Activated CD4-positive, alpha-beta T cell treated with anti-CD3 and anti-CD28 coated beads, Interleukin-2, amount 10 ng/mL, durations not matched to agents 7 days and 5 days (primary cell): ENCODE measurements around the gene SERPINA1. TPM values are rescaled to one million over a fixed set of nuclear protein-coding genes. Genes with fewer than 3 reads are reported as not detected.

Experiments used
- CTCF ChIA-PET: fragments of 350-600 bp; sonication (Branson Sonifier 250); formaldehyde crosslinking; loops from one replicate; lab custom pipeline; 2021; ENCODE audit warnings: antibody characterized with exemption; lab: Charles Lee
- POLR2A ChIA-PET: fragments of 350-600 bp; sonication (Branson Sonifier 250); formaldehyde crosslinking; loops from one replicate; lab custom pipeline; 2021; ENCODE audit warnings: antibody characterized with exemption; lab: Charles Lee
- DNase-seq: peaks from one replicate; pipeline ENCODE4 v3.0.0-alpha.2; 2020
- H3K27ac Mint-ChIP-seq: one replicate; pipeline ENCODE4 v1.8.0; 2021; ENCODE audit warnings: mild to moderate bottlenecking, moderate library complexity, mixed read lengths
- H3K27me3 Mint-ChIP-seq: one replicate; pipeline ENCODE4 v1.8.0; 2021; ENCODE audit warnings: mixed read lengths
- H3K36me3 Mint-ChIP-seq: one replicate; pipeline ENCODE4 v1.8.0; 2021; ENCODE audit warnings: low read depth, mixed read lengths
- H3K4me1 Mint-ChIP-seq: one replicate; pipeline ENCODE4 v1.8.0; 2021; ENCODE audit warnings: mixed read lengths
- H3K4me3 Mint-ChIP-seq: one replicate; pipeline ENCODE4 v1.8.0; 2021; ENCODE audit warnings: mild to moderate bottlenecking, moderate library complexity, mixed read lengths
- H3K9me3 Mint-ChIP-seq: one replicate; pipeline ENCODE4 v1.8.0; 2021; ENCODE audit warnings: mixed read lengths
- total RNA-seq, 2 experiments: library from RNA; stranded (reverse); gene quantifications; one replicate each; pipeline ENCODE4 v1.2.3, GENCODE V29; 2021

Gene SERPINA1
- total RNA-seq, 2 experiments from 2014 or later, result 4.1 to 4.4 TPM

- CTCF ChIA-PET, result interaction anchor here (0.6 kb wide), 1 partner anchor 24 kb away, joined by 3 read pairs; the partner anchor contains the start of gene SERPINA2
- Mint-ChIP-seq H3K27me3 (no peaks in the 10 kb centered on the region), H3K4me1 (peaks cover 12% of the 10 kb centered on the region), H3K4me3 (no peak overlapping the region), H3K9me3 (peaks cover 17% of the 10 kb centered on the region), H3K27ac (no peak overlapping the region), H3K36me3 (no peaks in the 10 kb centered on the region)
- no peak for DNase-seq
- POLR2A ChIA-PET, result interaction anchor here (0.5 kb wide), 1 partner anchor 9 kb away, joined by 3 read pairs; no protein-coding TSS in a partner anchor
These were observed 46.6 kb downstream of the SERPINA1 start for GRCh38 chr14:94341656-94342333.

GRCh38 chr14:94340533-94340932, 47.9 kb downstream of the SERPINA1 start:
- Mint-ChIP-seq H3K4me1 (peaks cover 8% of the 10 kb centered on the region), H3K27ac (no peak overlapping the region)
- CTCF ChIA-PET, result no interaction called here

GRCh38 chr14:94338023-94338422, 50.4 kb downstream of the SERPINA1 start:
- ChIA-PET POLR2A (no interaction called here), CTCF (no interaction called here)
- DNase-seq, result no peak

More at GRCh38 chr14:94340533-94340932, 47.9 kb downstream of the SERPINA1 start:
- Mint-ChIP-seq H3K36me3 (no peaks in the 10 kb centered on the region), H3K27me3 (no peaks in the 10 kb centered on the region), H3K9me3 (peaks cover 16% of the 10 kb centered on the region), H3K4me3 (no peak overlapping the region)
- no peak for DNase-seq
- POLR2A ChIA-PET, result no interaction called here

GRCh38 chr14:94337274-94337673, 51.1 kb downstream of the SERPINA1 start:
- ChIA-PET POLR2A (no interaction called here), CTCF (interaction anchor here (0.6 kb wide), 1 partner anchor 576 kb away, joined by 3 read pairs; no protein-coding TSS in a partner anchor)
- no peak overlapping the region for H3K4me3 Mint-ChIP-seq
- no peak for DNase-seq
- H3K27me3 Mint-ChIP-seq, result peaks cover 4% of the 10 kb centered on the region
- H3K4me1 Mint-ChIP-seq, result peaks cover 8% of the 10 kb centered on the region
- no peaks in the 10 kb centered on the region for H3K36me3 Mint-ChIP-seq
- no peak overlapping the region for H3K27ac Mint-ChIP-seq
- H3K9me3 Mint-ChIP-seq, result peaks cover 16% of the 10 kb centered on the region

More at GRCh38 chr14:94338023-94338422, 50.4 kb downstream of the SERPINA1 start:
- Mint-ChIP-seq H3K27me3 (peaks cover 4% of the 10 kb centered on the region), H3K36me3 (no peaks in the 10 kb centered on the region), H3K4me1 (peaks cover 8% of the 10 kb centered on the region), H3K27ac (no peak overlapping the region), H3K9me3 (peaks cover 16% of the 10 kb centered on the region), H3K4me3 (no peak overlapping the region)

- Mint-ChIP-seq H3K27me3 (peaks cover 4% of the 10 kb centered on the region), H3K4me3 (no peak overlapping the region), H3K27ac (no peak overlapping the region), H3K36me3 (no peaks in the 10 kb centered on the region), H3K9me3 (peaks cover 6% of the 10 kb centered on the region), H3K4me1 (no peaks in the 10 kb centered on the region)
- CTCF ChIA-PET, result interaction anchor here (0.7 to 2.6 kb wide), 3 partner anchors 9 to 230 kb away, joined by 3 to 10 read pairs (median 4); no protein-coding TSS in a partner anchor
- no peak for DNase-seq
- POLR2A ChIA-PET, result no interaction called here
These were observed 53.5 kb downstream of the SERPINA1 start for GRCh38 chr14:94334872-94335271.

- no peak for DNase-seq
- POLR2A ChIA-PET, result no interaction called here
- Mint-ChIP-seq H3K27ac (no peak overlapping the region), H3K36me3 (no peaks in the 10 kb centered on the region), H3K9me3 (peaks cover 2% of the 10 kb centered on the region), H3K27me3 (peaks cover 4% of the 10 kb centered on the region), H3K4me3 (no peak overlapping the region), H3K4me1 (no peaks in the 10 kb centered on the region)
- CTCF ChIA-PET, result no interaction called here
These were observed 55.8 kb downstream of the SERPINA1 start for GRCh38 chr14:94332587-94332986.

- ChIA-PET POLR2A (no interaction called here), CTCF (no interaction called here)
- no peak overlapping the region for H3K27ac Mint-ChIP-seq
- H3K36me3 Mint-ChIP-seq, result no peaks in the 10 kb centered on the region
- H3K4me3 Mint-ChIP-seq, result no peak overlapping the region
- DNase-seq, result no peak
- H3K4me1 Mint-ChIP-seq, result no peaks in the 10 kb centered on the region
- H3K27me3 Mint-ChIP-seq, result peaks cover 4% of the 10 kb centered on the region
- H3K9me3 Mint-ChIP-seq, result peaks cover 2% of the 10 kb centered on the region
These were observed 56.3 kb downstream of the SERPINA1 start for GRCh38 chr14:94332063-94332583.

- H3K27ac Mint-ChIP-seq, result no peak overlapping the region
- no peaks in the 10 kb centered on the region for H3K4me1 Mint-ChIP-seq
- H3K36me3 Mint-ChIP-seq, result no peaks in the 10 kb centered on the region
- ChIA-PET POLR2A (no interaction called here), CTCF (interaction anchor here (1.3 kb wide), 1 partner anchor 10 kb away, joined by 4 read pairs; no protein-coding TSS in a partner anchor)
- DNase-seq, result no peak
- H3K27me3 Mint-ChIP-seq, result peaks cover 4% of the 10 kb centered on the region
- H3K9me3 Mint-ChIP-seq, result peaks cover 2% of the 10 kb centered on the region
- H3K4me3 Mint-ChIP-seq, result no peak overlapping the region
These were observed 56.9 kb downstream of the SERPINA1 start for GRCh38 chr14:94331462-94331861.

GRCh38 chr14:94330857-94331256, 57.5 kb downstream of the SERPINA1 start:
- Mint-ChIP-seq H3K9me3 (peaks cover 2% of the 10 kb centered on the region), H3K27ac (no peak overlapping the region), H3K4me3 (no peak overlapping the region), H3K27me3 (peaks cover 4% of the 10 kb centered on the region), H3K36me3 (no peaks in the 10 kb centered on the region), H3K4me1 (no peaks in the 10 kb centered on the region)
- DNase-seq, result no peak
- POLR2A ChIA-PET, result no interaction called here
- CTCF ChIA-PET, result interaction anchor here (1.3 kb wide), 1 partner anchor 9 kb away, joined by 4 read pairs; no protein-coding TSS in a partner anchor

- H3K36me3 Mint-ChIP-seq, result no peaks in the 10 kb centered on the region
- peaks cover 2% of the 10 kb centered on the region for H3K9me3 Mint-ChIP-seq
- POLR2A ChIA-PET, result no interaction called here
- H3K4me3 Mint-ChIP-seq, result no peak overlapping the region
- CTCF ChIA-PET, result interaction anchor here (1.3 kb wide), 1 partner anchor 9 kb away, joined by 4 read pairs; no protein-coding TSS in a partner anchor
- no peak for DNase-seq
- H3K27me3 Mint-ChIP-seq, result peaks cover 4% of the 10 kb centered on the region
- no peaks in the 10 kb centered on the region for H3K4me1 Mint-ChIP-seq
- no peak overlapping the region for H3K27ac Mint-ChIP-seq
These were observed 58.0 kb downstream of the SERPINA1 start for GRCh38 chr14:94330432-94330831.

GRCh38 chr14:94329857-94330256, 58.5 kb downstream of the SERPINA1 start:
- DNase-seq, result no peak
- H3K4me1 Mint-ChIP-seq, result no peaks in the 10 kb centered on the region
- no peaks in the 10 kb centered on the region for H3K36me3 Mint-ChIP-seq
- no peak overlapping the region for H3K4me3 Mint-ChIP-seq
- H3K9me3 Mint-ChIP-seq, result peaks cover 2% of the 10 kb centered on the region
- POLR2A ChIA-PET, result no interaction called here
- H3K27ac Mint-ChIP-seq, result no peak overlapping the region
- H3K27me3 Mint-ChIP-seq, result peaks cover 4% of the 10 kb centered on the region
- CTCF ChIA-PET, result no interaction called here

GRCh38 chr14:94328196-94328595, 60.2 kb downstream of the SERPINA1 start:
- no peaks in the 10 kb centered on the region for H3K36me3 Mint-ChIP-seq
- H3K27me3 Mint-ChIP-seq, result no peaks in the 10 kb centered on the region
- no peaks in the 10 kb centered on the region for H3K4me1 Mint-ChIP-seq
- H3K27ac Mint-ChIP-seq, result no peak overlapping the region
- ChIA-PET POLR2A (no interaction called here), CTCF (no interaction called here)
- peaks cover 2% of the 10 kb centered on the region for H3K9me3 Mint-ChIP-seq
- H3K4me3 Mint-ChIP-seq, result no peak overlapping the region
- no peak for DNase-seq
